GM23338 (cell line): Measurements from ENCODE around the gene NACAD. TPM values are rescaled to one million over a fixed set of nuclear protein-coding genes. Genes with fewer than 3 reads are reported as not detected.

Experiments
- ATAC-seq: fragments of 200-7000 bp; cut with Tn5 transposase; 3 replicates; pipeline ENCODE4 v1.9.1; 2020
- DNase-seq: peaks from one replicate; pipeline ENCODE4 v3.0.0-alpha.2; 2015; ENCODE audit warnings: low spot score
- H2AFZ ChIP-seq: fragments of 200-600 bp; sonication (generic); 2 replicates; pipeline ENCODE4 v1.8.0; 2016; ENCODE audit warnings: antibody characterized with exemption, mild to moderate bottlenecking, moderate library complexity
- H3F3A ChIP-seq: fragments of 200-600 bp; sonication (generic); replicated peaks from 2 replicates; pipeline ENCODE4 v1.8.0; 2017; ENCODE audit warnings: antibody characterized with exemption, mixed run types, low read depth
- H3K27ac ChIP-seq: fragments of 200-600 bp; sonication (generic); 2 replicates; pipeline ENCODE4 v1.6.1; 2016; ENCODE audit warnings: low read depth
- H3K27me3 ChIP-seq: fragments of 200-600 bp; sonication (generic); 2 replicates; pipeline ENCODE4 v1.8.0; 2016; ENCODE audit warnings: mild to moderate bottlenecking, mixed run types, moderate library complexity; ENCODE audit not compliant: insufficient read depth
- H3K36me3 ChIP-seq: fragments of 200-600 bp; sonication (generic); 2 replicates; pipeline ENCODE4 v1.8.0; 2016; ENCODE audit warnings: mild to moderate bottlenecking; ENCODE audit not compliant: insufficient read depth
- H3K4me1 ChIP-seq: fragments of 200-600 bp; sonication (generic); 2 replicates; pipeline ENCODE4 v1.8.0; 2016; ENCODE audit warnings: mild to moderate bottlenecking, moderate library complexity; ENCODE audit not compliant: insufficient read depth
- H3K4me2 ChIP-seq: fragments of 200-600 bp; sonication (generic); 2 replicates; pipeline ENCODE4 v1.7.1; 2017; ENCODE audit warnings: mixed run types
- H3K4me3 ChIP-seq: fragments of 200-600 bp; sonication (generic); 2 replicates; pipeline ENCODE4 v1.6.1; 2016; ENCODE audit warnings: mixed run types
- H3K79me2 ChIP-seq: fragments of 200-600 bp; sonication (generic); replicated peaks from 2 replicates; pipeline ENCODE4 v1.8.0; 2017; ENCODE audit warnings: mild to moderate bottlenecking; ENCODE audit not compliant: insufficient read depth
- H3K9me2 ChIP-seq: fragments of 200-600 bp; sonication (generic); 2 replicates; pipeline ENCODE4 v1.8.0; 2017; ENCODE audit not compliant: insufficient read depth
- H4K20me1 ChIP-seq: fragments of 200-600 bp; sonication (generic); replicated peaks from 2 replicates; pipeline ENCODE4 v1.8.0; 2017; ENCODE audit warnings: mild to moderate bottlenecking; ENCODE audit not compliant: insufficient read depth
- H3K27ac Mint-ChIP-seq: 2 replicates; pipeline ENCODE4 v1.8.0; 2020; ENCODE audit warnings: inconsistent platforms, mild to moderate bottlenecking, moderate library complexity, mixed read lengths
- H3K27me3 Mint-ChIP-seq: 3 replicates; pipeline ENCODE4 v1.8.0; 2022; ENCODE audit warnings: low read depth, mild to moderate bottlenecking, moderate library complexity, mixed read lengths, inconsistent platforms; ENCODE audit not compliant: insufficient read depth, poor library complexity
- H3K36me3 Mint-ChIP-seq: 3 replicates; pipeline ENCODE4 v1.8.0; 2021; ENCODE audit warnings: low read depth, mild to moderate bottlenecking, inconsistent platforms, moderate library complexity, mixed read lengths
- H3K4me1 Mint-ChIP-seq: 3 replicates; pipeline ENCODE4 v1.8.0; 2020; ENCODE audit warnings: mild to moderate bottlenecking, inconsistent platforms, mixed read lengths
- H3K4me3 Mint-ChIP-seq: 3 replicates; pipeline ENCODE4 v1.8.0; 2021; ENCODE audit warnings: moderate library complexity, mild to moderate bottlenecking, inconsistent platforms, mixed read lengths
- H3K9me3 Mint-ChIP-seq: 3 replicates; pipeline ENCODE4 v1.8.0; 2020; ENCODE audit warnings: moderate library complexity, mild to moderate bottlenecking, inconsistent platforms, mixed read lengths
- CREB1 ChIP-seq: fragments of 250-450 bp; sonication (Bioruptor Pico); IDR thresholded peaks from 2 replicates; pipeline ENCODE4 v1.5.0; 2020; ENCODE audit warnings: low read depth, mild to moderate bottlenecking, moderate library complexity
- EZH2 ChIP-seq: fragments of 200-600 bp; sonication (generic); IDR thresholded peaks from one replicate; pipeline ENCODE4 v1.8.0; 2017; ENCODE audit warnings: antibody characterized with exemption, mild to moderate bottlenecking, low read depth; ENCODE audit not compliant: unreplicated experiment
- EZH2phosphoT487 ChIP-seq: fragments of 200-600 bp; sonication (generic); IDR thresholded peaks from one replicate; pipeline ENCODE4 v1.8.1; 2018; ENCODE audit warnings: antibody characterized with exemption; ENCODE audit not compliant: unreplicated experiment
- POLR2AphosphoS5 ChIP-seq: IDR thresholded peaks from 2 replicates; pipeline ENCODE4 v1.6.1; 2016; ENCODE audit warnings: antibody characterized with exemption, low read depth
- ZNF331 ChIP-seq: fragments of 250-450 bp; sonication (Bioruptor Pico); IDR thresholded peaks from 2 replicates; pipeline ENCODE4 v1.5.0; 2020; ENCODE audit warnings: low read depth, mild to moderate bottlenecking, moderate library complexity
- polyA plus RNA-seq: library from polyadenylated mRNA; unstranded; fragments of >200 nt; fragmentation: Nextera tagmentation; extraction: Ambion mirVana; gene quantifications from 2 replicates; pipeline ENCODE4 v1.2.1, GENCODE V29; 2016
- total RNA-seq: library from RNA; depleted of rRNA; stranded (reverse); fragments of >200 nt; shearing (Covaris generic); gene quantifications from 2 replicates; pipeline ENCODE4 v1.2.3, GENCODE V29; 2014
- TF ChIP-seq, protein P1 (sequence below): IDR thresholded peaks from 2 replicates; pipeline ENCODE4 v1.6.1; 2016; ENCODE audit warnings: antibody characterized with exemption
- TF ChIP-seq, protein P2 (sequence below), 2 experiments: fragments of 200-600 bp in 1 of 2; sonication (generic) in 1 of 2; conservative IDR thresholded peaks; 2 replicates each; pipeline versions ENCODE4 v1.5.1 to v1.6.1; 2016 to 2017; ENCODE audit warnings: antibody characterized with exemption in 2 of 2, low read depth in 2 of 2, mild to moderate bottlenecking in 2 of 2, moderate library complexity in 1 of 2
- TF ChIP-seq, protein P3 (sequence below): IDR thresholded peaks from one replicate; pipeline ENCODE4 v1.6.1; 2018; ENCODE audit warnings: antibody characterized with exemption; ENCODE audit not compliant: unreplicated experiment

The NACAD gene
- total and polyA plus RNA-seq, 2 experiments from 2014 or later: 6.1 to 11.2 TPM

DNA sequence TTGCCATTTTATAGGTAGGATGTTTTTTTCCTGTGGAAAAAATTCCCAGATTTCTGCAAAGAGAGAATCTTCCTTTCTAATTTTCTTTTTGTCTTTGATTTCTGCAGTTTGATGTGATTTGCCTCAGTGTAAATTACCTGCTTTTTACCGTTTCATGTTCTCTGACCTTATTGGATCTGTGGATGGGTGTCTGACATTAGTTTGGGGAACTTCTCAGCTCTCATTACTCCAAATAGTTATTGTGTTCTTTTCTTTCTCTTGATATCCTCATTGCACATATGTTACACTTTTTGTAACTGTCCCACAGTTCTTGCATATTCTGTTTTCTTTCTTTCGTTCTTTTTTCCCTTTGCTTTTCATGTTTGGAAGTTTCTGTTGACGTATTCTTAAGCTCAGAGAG is 28.5 kb downstream of the NACAD start:
- no peak overlapping the region for H3K4me2 ChIP-seq
- Mint-ChIP-seq H3K27ac (no peak overlapping the region), H3K36me3 (0 out of 3 replicates have a peak, but pooled peaks cover 7% of the 10 kb centered on the region), H3K27me3 (peaks cover 5% of the 10 kb centered on the region), H3K9me3 (no peaks in the 10 kb centered on the region), H3K4me1 (no peaks in the 10 kb centered on the region), H3K4me3 (no peak overlapping the region)
- TF ChIP-seq, protein P1, sequence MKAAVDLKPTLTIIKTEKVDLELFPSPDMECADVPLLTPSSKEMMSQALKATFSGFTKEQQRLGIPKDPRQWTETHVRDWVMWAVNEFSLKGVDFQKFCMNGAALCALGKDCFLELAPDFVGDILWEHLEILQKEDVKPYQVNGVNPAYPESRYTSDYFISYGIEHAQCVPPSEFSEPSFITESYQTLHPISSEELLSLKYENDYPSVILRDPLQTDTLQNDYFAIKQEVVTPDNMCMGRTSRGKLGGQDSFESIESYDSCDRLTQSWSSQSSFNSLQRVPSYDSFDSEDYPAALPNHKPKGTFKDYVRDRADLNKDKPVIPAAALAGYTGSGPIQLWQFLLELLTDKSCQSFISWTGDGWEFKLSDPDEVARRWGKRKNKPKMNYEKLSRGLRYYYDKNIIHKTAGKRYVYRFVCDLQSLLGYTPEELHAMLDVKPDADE: no peak
- TF ChIP-seq EZH2phosphoT487 (no peak), ZNF331 (CRISPR knock-in tag) (no peak), POLR2AphosphoS5 (no peak), EZH2 (no peak)
- TF ChIP-seq, protein P2, sequence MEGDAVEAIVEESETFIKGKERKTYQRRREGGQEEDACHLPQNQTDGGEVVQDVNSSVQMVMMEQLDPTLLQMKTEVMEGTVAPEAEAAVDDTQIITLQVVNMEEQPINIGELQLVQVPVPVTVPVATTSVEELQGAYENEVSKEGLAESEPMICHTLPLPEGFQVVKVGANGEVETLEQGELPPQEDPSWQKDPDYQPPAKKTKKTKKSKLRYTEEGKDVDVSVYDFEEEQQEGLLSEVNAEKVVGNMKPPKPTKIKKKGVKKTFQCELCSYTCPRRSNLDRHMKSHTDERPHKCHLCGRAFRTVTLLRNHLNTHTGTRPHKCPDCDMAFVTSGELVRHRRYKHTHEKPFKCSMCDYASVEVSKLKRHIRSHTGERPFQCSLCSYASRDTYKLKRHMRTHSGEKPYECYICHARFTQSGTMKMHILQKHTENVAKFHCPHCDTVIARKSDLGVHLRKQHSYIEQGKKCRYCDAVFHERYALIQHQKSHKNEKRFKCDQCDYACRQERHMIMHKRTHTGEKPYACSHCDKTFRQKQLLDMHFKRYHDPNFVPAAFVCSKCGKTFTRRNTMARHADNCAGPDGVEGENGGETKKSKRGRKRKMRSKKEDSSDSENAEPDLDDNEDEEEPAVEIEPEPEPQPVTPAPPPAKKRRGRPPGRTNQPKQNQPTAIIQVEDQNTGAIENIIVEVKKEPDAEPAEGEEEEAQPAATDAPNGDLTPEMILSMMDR (conservative IDR thresholded peaks at IDR 0.05; ENCODE audit: low read depth in 2 of 2): no peak
- TF ChIP-seq, protein P3, sequence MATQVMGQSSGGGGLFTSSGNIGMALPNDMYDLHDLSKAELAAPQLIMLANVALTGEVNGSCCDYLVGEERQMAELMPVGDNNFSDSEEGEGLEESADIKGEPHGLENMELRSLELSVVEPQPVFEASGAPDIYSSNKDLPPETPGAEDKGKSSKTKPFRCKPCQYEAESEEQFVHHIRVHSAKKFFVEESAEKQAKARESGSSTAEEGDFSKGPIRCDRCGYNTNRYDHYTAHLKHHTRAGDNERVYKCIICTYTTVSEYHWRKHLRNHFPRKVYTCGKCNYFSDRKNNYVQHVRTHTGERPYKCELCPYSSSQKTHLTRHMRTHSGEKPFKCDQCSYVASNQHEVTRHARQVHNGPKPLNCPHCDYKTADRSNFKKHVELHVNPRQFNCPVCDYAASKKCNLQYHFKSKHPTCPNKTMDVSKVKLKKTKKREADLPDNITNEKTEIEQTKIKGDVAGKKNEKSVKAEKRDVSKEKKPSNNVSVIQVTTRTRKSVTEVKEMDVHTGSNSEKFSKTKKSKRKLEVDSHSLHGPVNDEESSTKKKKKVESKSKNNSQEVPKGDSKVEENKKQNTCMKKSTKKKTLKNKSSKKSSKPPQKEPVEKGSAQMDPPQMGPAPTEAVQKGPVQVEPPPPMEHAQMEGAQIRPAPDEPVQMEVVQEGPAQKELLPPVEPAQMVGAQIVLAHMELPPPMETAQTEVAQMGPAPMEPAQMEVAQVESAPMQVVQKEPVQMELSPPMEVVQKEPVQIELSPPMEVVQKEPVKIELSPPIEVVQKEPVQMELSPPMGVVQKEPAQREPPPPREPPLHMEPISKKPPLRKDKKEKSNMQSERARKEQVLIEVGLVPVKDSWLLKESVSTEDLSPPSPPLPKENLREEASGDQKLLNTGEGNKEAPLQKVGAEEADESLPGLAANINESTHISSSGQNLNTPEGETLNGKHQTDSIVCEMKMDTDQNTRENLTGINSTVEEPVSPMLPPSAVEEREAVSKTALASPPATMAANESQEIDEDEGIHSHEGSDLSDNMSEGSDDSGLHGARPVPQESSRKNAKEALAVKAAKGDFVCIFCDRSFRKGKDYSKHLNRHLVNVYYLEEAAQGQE: no peak
- H4K20me1 ChIP-seq: peaks cover 6% of the 10 kb centered on the region
- H3F3A ChIP-seq: no peaks in the 10 kb centered on the region
- H3K79me2 ChIP-seq: peaks cover 13% of the 10 kb centered on the region; the same call in 1 of the 2 replicates
- no peak overlapping the region for H3K4me3 ChIP-seq
- no peaks in the 10 kb centered on the region for H3K36me3 ChIP-seq
- H3K4me1 ChIP-seq: no peaks in the 10 kb centered on the region
- no peaks in the 10 kb centered on the region for H3K27me3 ChIP-seq
- no peak overlapping the region for H3K27ac ChIP-seq
- ATAC-seq: no peak
- no peak overlapping the region for H2AFZ ChIP-seq
- no peak for DNase-seq
- H3K9me2 ChIP-seq: no peaks in the 10 kb centered on the region

DNA sequence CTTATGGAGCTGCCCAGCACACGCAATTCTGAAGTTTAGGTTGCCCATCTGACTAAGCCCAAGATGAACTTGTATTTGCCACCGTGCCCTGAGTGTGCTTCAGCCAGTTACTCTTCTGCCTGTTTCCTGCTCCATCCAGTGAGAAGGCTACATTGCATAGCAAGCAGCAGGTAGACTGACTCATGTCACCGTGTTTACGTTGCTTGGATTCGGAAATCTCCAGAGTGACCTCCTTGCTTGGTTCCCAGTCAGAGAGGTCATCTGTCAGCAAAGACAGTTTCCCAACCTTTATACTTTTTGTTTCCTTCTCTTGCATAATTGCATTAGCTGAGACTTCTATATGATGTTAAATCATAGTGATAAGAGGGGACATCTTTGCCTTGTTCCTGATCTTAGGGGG is 30.9 kb downstream of the NACAD start:
- Mint-ChIP-seq H3K27me3 (peaks cover 3% of the 10 kb centered on the region), H3K9me3 (no peaks in the 10 kb centered on the region), H3K4me1 (no peaks in the 10 kb centered on the region), H3K27ac (no peak overlapping the region), H3K36me3 (peaks cover 6% of the 10 kb centered on the region; the same call in 2 of the 3 replicates), H3K4me3 (no peak overlapping the region)
- Histone ChIP-seq H3K79me2 (peaks cover 13% of the 10 kb centered on the region; the same call in 1 of the 2 replicates), H3K4me2 (no peak overlapping the region), H3K27me3 (no peaks in the 10 kb centered on the region), H3F3A (no peaks in the 10 kb centered on the region), H3K4me3 (no peak overlapping the region), H3K4me1 (no peaks in the 10 kb centered on the region), H3K36me3 (no peaks in the 10 kb centered on the region), H4K20me1 (peaks cover 6% of the 10 kb centered on the region), H2AFZ (no peak overlapping the region), H3K9me2 (no peaks in the 10 kb centered on the region), H3K27ac (no peak overlapping the region)
- ATAC-seq (no peak), DNase-seq (no peak)
- TF ChIP-seq, protein P1: no peak
- TF ChIP-seq, protein P3: no peak
- TF ChIP-seq EZH2phosphoT487 (no peak), EZH2 (no peak), CREB1 (no peak)
